GM10248 (cell line): ENCODE data around the gene SGMS1.
"Not testable (repeated sequence)": the region's sequence is repeated elsewhere in the genome, so short reads cannot be mapped to it uniquely, and the experiment has no call there.

Experiments
- CTCF ChIA-PET: fragments of 300-600 bp; sonication (Branson Sonifier 250); formaldehyde crosslinking; extraction: SDS; loops from one replicate; lab custom pipeline; 2021; ENCODE audit warnings: antibody characterized with exemption; lab: Yijun Ruan, JAX
- POLR2A ChIA-PET: fragments of 350-650 bp; sonication (Branson Sonifier 250); formaldehyde crosslinking; extraction: SDS; loops from one replicate; lab custom pipeline; 2020; ENCODE audit warnings: antibody characterized with exemption; lab: Yijun Ruan, JAX
- DNase-seq: peaks from one replicate; pipeline ENCODE4 v3.0.0; 2012; ENCODE audit errors: extremely low spot score
- TF ChIP-seq, protein P1 (sequence below): IDR thresholded peaks from 2 replicates; pipeline ENCODE4 v1.5.1; 2012; ENCODE audit warnings: mild to moderate bottlenecking, low read depth; ENCODE audit errors: extremely low read depth, missing control alignments, control extremely low read depth

SGMS1 gene

DNA sequence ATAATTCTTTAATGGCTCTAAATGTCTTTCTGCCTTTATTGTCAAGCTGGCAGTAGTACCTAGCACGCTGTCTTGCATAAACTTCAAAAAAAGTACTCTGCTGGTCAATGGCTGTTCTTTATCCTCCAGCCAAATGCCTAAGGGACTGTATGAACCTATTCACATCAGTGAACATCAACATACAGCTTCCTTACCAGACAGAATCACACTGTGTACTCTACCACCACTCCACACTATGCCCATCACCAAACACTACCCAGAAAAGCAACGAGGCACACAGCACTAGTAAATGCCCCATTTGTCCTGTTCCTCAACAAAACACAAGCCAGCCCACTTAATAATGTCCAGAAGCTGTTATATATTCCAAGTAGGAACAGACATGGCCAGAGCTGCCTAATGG, 127.5 kb downstream of the SGMS1 start:
- ChIA-PET POLR2A (no interaction called here), CTCF (interaction anchor here (1.0 to 1.7 kb wide), 10 partner anchors 11 to 74 kb away, joined by 3 to 13 read pairs (median 4); no protein-coding TSS in a partner anchor)
- TF ChIP-seq, protein P1, sequence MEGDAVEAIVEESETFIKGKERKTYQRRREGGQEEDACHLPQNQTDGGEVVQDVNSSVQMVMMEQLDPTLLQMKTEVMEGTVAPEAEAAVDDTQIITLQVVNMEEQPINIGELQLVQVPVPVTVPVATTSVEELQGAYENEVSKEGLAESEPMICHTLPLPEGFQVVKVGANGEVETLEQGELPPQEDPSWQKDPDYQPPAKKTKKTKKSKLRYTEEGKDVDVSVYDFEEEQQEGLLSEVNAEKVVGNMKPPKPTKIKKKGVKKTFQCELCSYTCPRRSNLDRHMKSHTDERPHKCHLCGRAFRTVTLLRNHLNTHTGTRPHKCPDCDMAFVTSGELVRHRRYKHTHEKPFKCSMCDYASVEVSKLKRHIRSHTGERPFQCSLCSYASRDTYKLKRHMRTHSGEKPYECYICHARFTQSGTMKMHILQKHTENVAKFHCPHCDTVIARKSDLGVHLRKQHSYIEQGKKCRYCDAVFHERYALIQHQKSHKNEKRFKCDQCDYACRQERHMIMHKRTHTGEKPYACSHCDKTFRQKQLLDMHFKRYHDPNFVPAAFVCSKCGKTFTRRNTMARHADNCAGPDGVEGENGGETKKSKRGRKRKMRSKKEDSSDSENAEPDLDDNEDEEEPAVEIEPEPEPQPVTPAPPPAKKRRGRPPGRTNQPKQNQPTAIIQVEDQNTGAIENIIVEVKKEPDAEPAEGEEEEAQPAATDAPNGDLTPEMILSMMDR: no peak
- DNase-seq: no peak

GRCh38 chr10:50490241-50490640, 133.5 kb downstream of the SGMS1 start:
- ChIA-PET POLR2A (no interaction called here), CTCF (interaction anchor here (1.2 to 3.5 kb wide), 6 partner anchors 10 to 90 kb away, joined by 3 to 11 read pairs (median 6); no protein-coding TSS in a partner anchor)
- no peak for DNase-seq
- TF ChIP-seq, protein P1: no peak

DNA sequence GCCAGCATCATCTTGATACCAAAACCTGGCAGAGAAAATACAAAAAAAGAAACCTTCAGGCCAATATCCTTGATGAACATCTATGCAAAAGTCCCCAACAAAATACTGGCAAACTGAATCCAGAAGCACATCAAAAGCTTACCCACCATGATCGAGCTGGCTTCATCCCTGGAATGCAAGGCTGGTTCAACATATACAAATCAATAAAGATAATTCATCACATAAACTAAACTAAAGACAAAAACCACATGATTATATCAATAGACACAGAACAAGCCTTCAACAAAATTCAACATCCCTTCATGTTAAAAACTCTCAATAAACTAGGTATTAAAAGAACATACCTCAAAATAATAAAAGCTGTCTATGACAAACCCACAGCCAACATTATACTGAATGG, 139.2 kb downstream of the SGMS1 start:
- CTCF ChIA-PET: interaction anchor here (1.2 to 5.5 kb wide), 2 partner anchors 15 to 46 kb away, joined by 3 to 24 read pairs; no protein-coding TSS in a partner anchor
- POLR2A ChIA-PET, DNase-seq: not testable (repeated sequence)

- ChIA-PET CTCF (interaction anchor here (0.8 to 1.4 kb wide), 7 partner anchors 10 to 59 kb away, joined by 3 to 7 read pairs (median 4); no protein-coding TSS in a partner anchor), POLR2A (no interaction called here)
- no peak for DNase-seq
- TF ChIP-seq, protein P1: no peak
Observed at GRCh38 chr10:50480054-50481007, 143.4 kb downstream of the SGMS1 start.

GRCh38 chr10:50477287-50478203, 146.2 kb downstream of the SGMS1 start:
- no peak for DNase-seq
- CTCF ChIA-PET: interaction anchor here (0.9 to 2.0 kb wide), 3 partner anchors 12 to 56 kb away, joined by 3 to 8 read pairs (median 4); no protein-coding TSS in a partner anchor
- TF ChIP-seq, protein P1: no peak
- POLR2A ChIA-PET: no interaction called here

- no peak for DNase-seq
- CTCF ChIA-PET: interaction anchor here (1.7 kb wide), 1 partner anchor 13 kb away, joined by 5 read pairs; no protein-coding TSS in a partner anchor
- TF ChIP-seq, protein P1: no peak
- POLR2A ChIA-PET: no interaction called here
Observed at GRCh38 chr10:50473756-50474155, 150.0 kb downstream of the SGMS1 start.
